Right kidney (tissue), 1 donor: Measurements from ENCODE around the gene TTC28.

ENCODE experiments used
- DNase-seq: peaks from one replicate; pipeline ENCODE4 v3.0.0-alpha.2; 2016

Gene TTC28

GRCh38 chr22:28046100-28046499 is 633.5 kb downstream of the TTC28 start:
- DNase-seq = no peak

- DNase-seq = no peak
Measured at GRCh38 chr22:28044546-28045173, 635.0 kb downstream of the TTC28 start.

GRCh38 chr22:28043266-28043665 is 636.4 kb downstream of the TTC28 start:
- no peak for DNase-seq

GRCh38 chr22:28034760-28035401 is 644.8 kb downstream of the TTC28 start:
- no peak for DNase-seq

GRCh38 chr22:28034145-28034759 is 645.4 kb downstream of the TTC28 start:
- DNase-seq = no peak

- DNase-seq = no peak
Measured at GRCh38 chr22:28032861-28033260, 646.8 kb downstream of the TTC28 start.

GRCh38 chr22:28031383-28031922 is 648.2 kb downstream of the TTC28 start:
- no peak for DNase-seq

- no peak for DNase-seq
Measured at GRCh38 chr22:28030473-28030872, 649.2 kb downstream of the TTC28 start.

GRCh38 chr22:28029956-28030355 is 649.7 kb downstream of the TTC28 start:
- DNase-seq = no peak

GRCh38 chr22:28029201-28029948 is 650.3 kb downstream of the TTC28 start:
- peak; percentile 56 for DNase-seq

GRCh38 chr22:28027453-28028448 is 651.9 kb downstream of the TTC28 start:
- DNase-seq = peak; percentile 55

- no peak for DNase-seq
Measured at GRCh38 chr22:28025866-28026575, 653.6 kb downstream of the TTC28 start.

- no peak for DNase-seq
Measured at GRCh38 chr22:28025333-28025732, 654.3 kb downstream of the TTC28 start.

- DNase-seq = no peak
Measured at GRCh38 chr22:28024422-28024888, 655.2 kb downstream of the TTC28 start.

- no peak for DNase-seq
Measured at GRCh38 chr22:28023774-28024173, 655.9 kb downstream of the TTC28 start.

- no peak for DNase-seq
Measured at GRCh38 chr22:28023036-28023435, 656.6 kb downstream of the TTC28 start.

- no peak for DNase-seq
Measured at GRCh38 chr22:28021998-28022660, 657.5 kb downstream of the TTC28 start.

GRCh38 chr22:28021116-28021997 is 658.3 kb downstream of the TTC28 start:
- no peak for DNase-seq
